PFSK-1 (cell line): ENCODE measurements around the gene FRK.

Experiments used
- FOXP2 ChIP-seq: optimal IDR thresholded peaks from 2 replicates; pipeline ENCODE3; 2011; ENCODE audit warnings: borderline replicate concordance, control low read depth, inconsistent platforms; ENCODE audit not compliant: insufficient read depth; ENCODE audit errors: extremely low read length, extremely low read depth
- POLR2AphosphoS5 ChIP-seq: IDR thresholded peaks from 2 replicates; pipeline ENCODE4 v1.6.1; 2012; ENCODE audit warnings: low read depth, mild to moderate bottlenecking, control low read depth, low read length, moderate library complexity
- REST ChIP-seq, 2 experiments: IDR thresholded peaks; 2 replicates each; pipeline versions ENCODE4 v1.6.1 to v1.8.0; 2011 to 2012; ENCODE audit warnings: low read depth in 2 of 2, low read length in 2 of 2, control low read depth in 1 of 2, inconsistent platforms in 1 of 2, mild to moderate bottlenecking in 1 of 2, moderate library complexity in 1 of 2; ENCODE audit not compliant: insufficient read depth in 1 of 2
- SIN3A ChIP-seq: IDR thresholded peaks from 2 replicates; pipeline ENCODE4 v1.6.1; 2012; ENCODE audit warnings: mild to moderate bottlenecking, low read length, moderate library complexity, borderline replicate concordance; ENCODE audit not compliant: insufficient read depth
- TAF1 ChIP-seq: IDR thresholded peaks from 2 replicates; pipeline ENCODE4 v1.6.1; 2012; ENCODE audit warnings: low read length, control low read depth, borderline replicate concordance; ENCODE audit not compliant: insufficient read depth

FRK gene

GRCh38 chr6:115891750-115892149 is 168.9 kb downstream of the FRK start:
- TF ChIP-seq TAF1 (no peak), POLR2AphosphoS5 (no peak), FOXP2 (no peak)

GRCh38 chr6:115891111-115891669 is 169.5 kb downstream of the FRK start:
- TF ChIP-seq SIN3A (no peak), FOXP2 (no peak), POLR2AphosphoS5 (no peak), TAF1 (no peak), REST (IDR thresholded peaks at IDR 0.05; ENCODE audit: insufficient read depth in 1 of 2, low read depth in 2 of 2, low read length in 2 of 2) (no peak)

- TF ChIP-seq REST (IDR thresholded peaks at IDR 0.05; ENCODE audit: insufficient read depth in 1 of 2, low read depth in 2 of 2, low read length in 2 of 2): no peak
- no peak for TF ChIP-seq TAF1
These were observed 170.5 kb downstream of the FRK start for GRCh38 chr6:115890238-115890637.

GRCh38 chr6:115887891-115888290 is 172.8 kb downstream of the FRK start:
- no peak for TF ChIP-seq SIN3A
- TF ChIP-seq FOXP2: no peak
- no peak for TF ChIP-seq TAF1
- no peak for TF ChIP-seq POLR2AphosphoS5
- no peak for TF ChIP-seq REST (IDR thresholded peaks at IDR 0.05; ENCODE audit: insufficient read depth in 1 of 2, low read depth in 2 of 2, low read length in 2 of 2)

- TF ChIP-seq REST (IDR thresholded peaks at IDR 0.05; ENCODE audit: insufficient read depth in 1 of 2, low read depth in 2 of 2, low read length in 2 of 2): no peak
- no peak for TF ChIP-seq SIN3A
- TF ChIP-seq TAF1: no peak
- no peak for TF ChIP-seq POLR2AphosphoS5
- TF ChIP-seq FOXP2: no peak
These were observed 174.9 kb downstream of the FRK start for GRCh38 chr6:115885636-115886366.
